Measurements from ENCODE around the gene DBNL. TPM values are rescaled to one million over a fixed set of nuclear protein-coding genes. Genes with fewer than 3 reads are reported as not detected.
A peak's percentile ranks its signal among the peaks of the same experiment; 100 is the strongest.
"Not testable (repeated sequence)": the region's sequence is repeated elsewhere in the genome, so short reads cannot be mapped to it uniquely, and the experiment has no call there.

DBNL gene
- total RNA-seq, 4 donors from 2014 or later = 113 to 139 (median 126) TPM

GRCh38 chr7:44031319-44031718, 13.2 kb upstream of the DBNL start:
- H3K4me3 ChIP-seq; H3K36me3 ChIP-seq; H3K9me3 ChIP-seq; H3K27ac ChIP-seq; DNase-seq (ENCODE audit: low spot score in 2 of 2); H3K27me3 ChIP-seq; H3K4me1 ChIP-seq: not testable (repeated sequence)
- 82 to 91% methylated on average over 12 of the region's 13 CpGs for WGBS, 2 donors

GRCh38 chr7:44032031-44032430, 12.5 kb upstream of the DBNL start:
- 76% methylated on average over 6 of the region's 6 CpGs for WGBS, 2 donors
- not testable (repeated sequence) for H3K4me3 ChIP-seq; H3K36me3 ChIP-seq; H3K9me3 ChIP-seq; H3K27me3 ChIP-seq; H3K27ac ChIP-seq; H3K4me1 ChIP-seq; DNase-seq (ENCODE audit: low spot score in 2 of 2)

GRCh38 chr7:44033971-44034844, 10.3 kb upstream of the DBNL start:
- H3K4me1 ChIP-seq; H3K27me3 ChIP-seq; H3K9me3 ChIP-seq; DNase-seq (ENCODE audit: low spot score in 2 of 2); H3K4me3 ChIP-seq; H3K36me3 ChIP-seq; H3K27ac ChIP-seq: not testable (repeated sequence)
- 86% methylated on average over 13 to 15 of the region's 18 CpGs for WGBS, 2 donors

DNA sequence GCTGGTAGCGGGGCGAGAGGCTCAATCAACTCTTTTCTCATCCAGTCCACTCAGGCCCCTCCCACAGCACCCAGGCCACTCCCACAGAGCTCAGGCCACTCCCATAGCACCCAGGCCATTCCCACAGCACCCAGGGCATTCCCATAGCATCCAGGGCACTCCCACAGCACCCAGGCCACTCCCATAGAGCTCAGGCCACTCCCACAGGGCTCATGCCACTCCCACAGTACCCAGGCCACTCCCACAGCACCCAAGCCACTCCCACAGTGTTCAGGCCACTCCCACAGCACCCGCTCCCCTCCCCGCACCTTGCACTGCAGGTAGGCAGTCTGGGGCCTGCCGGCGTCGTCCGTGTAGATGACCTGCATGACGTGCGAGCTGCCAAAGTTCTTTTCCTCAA, 8.1 kb upstream of the DBNL start:
- H3K4me3 ChIP-seq; DNase-seq (ENCODE audit: low spot score in 2 of 2); H3K4me1 ChIP-seq; H3K9me3 ChIP-seq; H3K36me3 ChIP-seq; H3K27me3 ChIP-seq; H3K27ac ChIP-seq: not testable (repeated sequence)
- 43 to 44% methylated on average over 4 to 7 of the region's 10 CpGs for WGBS, 2 donors

DNA sequence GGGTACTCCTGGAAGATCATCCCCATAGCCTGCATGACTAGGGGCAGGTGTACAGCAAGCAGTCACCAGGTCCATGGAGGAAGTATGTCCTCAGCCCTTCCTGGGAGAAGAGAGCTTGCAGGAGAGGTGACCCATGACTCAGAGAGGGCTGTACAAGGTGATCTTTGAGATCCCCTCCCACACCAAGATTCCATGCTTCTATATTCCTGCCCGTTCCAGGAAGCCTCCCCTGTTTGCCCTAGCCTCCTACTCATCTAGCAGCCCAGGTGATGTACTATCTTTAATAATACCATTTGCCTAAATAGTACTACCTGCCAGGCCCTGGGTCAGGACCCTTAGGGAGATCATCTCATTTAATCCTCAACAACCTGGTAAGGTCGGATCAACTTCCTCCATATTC, 6.6 kb upstream of the DBNL start:
- not testable (repeated sequence) for H3K27me3 ChIP-seq; H3K4me3 ChIP-seq; DNase-seq (ENCODE audit: low spot score in 2 of 2); H3K9me3 ChIP-seq; H3K36me3 ChIP-seq; H3K4me1 ChIP-seq
- WGBS, 2 donors = 63 to 81% methylated on average over 2 of the region's 2 CpGs
- peak overlapping the region in 2 of 4 donors; percentile 19 to 47 for H3K27ac ChIP-seq

DNA sequence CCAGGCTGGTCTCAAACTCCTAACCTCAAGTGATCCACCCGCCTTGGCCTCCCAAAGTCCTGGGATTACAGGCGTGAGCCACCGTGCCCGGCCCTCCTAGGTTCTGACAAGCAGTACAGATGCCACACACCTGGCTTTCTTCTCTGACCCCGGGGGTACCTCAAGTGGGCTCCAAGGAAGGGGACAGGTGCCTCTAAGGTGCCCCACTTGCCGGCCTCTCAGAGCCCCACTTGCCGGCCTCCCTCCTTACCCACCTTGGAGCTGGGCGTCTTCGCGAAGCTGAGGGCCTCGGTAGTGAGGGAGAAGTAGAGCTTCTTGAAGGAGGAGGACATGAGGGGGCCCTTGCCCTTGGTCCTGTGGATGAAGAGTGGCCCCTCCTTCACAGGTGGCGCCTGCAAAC, 5.9 kb upstream of the DBNL start:
- not testable (repeated sequence) for H3K27me3 ChIP-seq; H3K36me3 ChIP-seq; DNase-seq (ENCODE audit: low spot score in 2 of 2); H3K9me3 ChIP-seq; H3K4me1 ChIP-seq; H3K4me3 ChIP-seq
- 69% methylated on average over 8 of the region's 12 CpGs; no CpG with 5 or more reads in 1 of the 2 donors for WGBS, 2 donors
- H3K27ac ChIP-seq = peak overlapping the region in 1 of 4 donors; percentile 47

GRCh38 chr7:44038961-44039558, 5.4 kb upstream of the DBNL start:
- TF ChIP-seq EP300 (IDR thresholded peaks at IDR 0.05) (peak in 1 of 2 donors; percentile 31), POLR2A (IDR thresholded peaks at IDR 0.05) (peak in 1 of 2 donors; percentile 22)
- H3K27me3 ChIP-seq, H3K9me3 ChIP-seq, H3K36me3 ChIP-seq: not testable (repeated sequence)
- 0 to 2% methylated on average over 4 to 15 of the region's 26 CpGs for WGBS, 2 donors
- peak overlapping the region; percentile 27 to 50 (median 33) for H3K4me3 ChIP-seq
- peak overlapping the region; percentile 74 to 88 (median 87) for H3K27ac ChIP-seq
- peak; percentile 88 to 89 for DNase-seq (ENCODE audit: low spot score in 2 of 2)
- peaks cover 0 to 11% (median 4%) of the 10 kb centered on the region in 4 donors for H3K4me1 ChIP-seq

- Histone ChIP-seq H3K4me3 (peak overlapping the region; percentile 11 to 46 (median 34)), H3K4me1 (peaks cover 0 to 13% (median 4%) of the 10 kb centered on the region in 4 donors), H3K27ac (peak overlapping the region in 2 of 4 donors; percentile 65 to 76)
- not testable (repeated sequence) for H3K9me3 ChIP-seq; DNase-seq (ENCODE audit: low spot score in 2 of 2); H3K36me3 ChIP-seq; H3K27me3 ChIP-seq
- 4 to 8% methylated on average over 4 to 9 of the region's 40 CpGs for WGBS, 2 donors
Observed at GRCh38 chr7:44039800-44040492, 4.6 kb upstream of the DBNL start.

DNA sequence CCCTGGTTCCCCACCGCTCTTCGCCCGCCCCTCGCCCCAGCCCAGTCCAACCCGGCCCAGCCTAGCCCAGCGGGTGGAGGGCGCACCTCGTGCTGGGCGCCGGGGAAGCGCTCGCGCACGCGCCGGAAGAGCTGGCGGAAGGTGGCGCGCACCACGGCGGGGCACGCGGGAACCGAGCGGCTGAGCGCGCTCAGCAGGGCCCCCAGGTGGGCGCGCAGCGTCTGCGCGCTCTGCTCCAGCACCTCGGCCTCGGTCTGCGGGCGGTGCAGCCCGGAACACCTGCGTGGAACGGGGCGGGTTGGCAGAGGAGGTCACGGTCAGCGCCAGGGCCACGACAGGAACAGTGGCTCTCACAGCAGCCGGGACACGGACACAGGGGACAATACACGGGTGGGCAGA, 4.0 kb upstream of the DBNL start:
- peaks cover 0 to 18% (median 6%) of the 10 kb centered on the region in 4 donors for H3K4me1 ChIP-seq
- peak in 3 of 5 experiments; percentile 10 to 28 (median 22) for TF ChIP-seq CTCF (IDR thresholded peaks at IDR 0.05)
- H3K27ac ChIP-seq = peak overlapping the region in 3 of 4 donors; percentile 1 to 65 (median 64)
- H3K4me3 ChIP-seq = peak overlapping the region; percentile 11 to 46 (median 34)
- WGBS, 2 donors = 1 to 8% methylated on average over 20 of the region's 46 CpGs
- DNase-seq (ENCODE audit: low spot score in 2 of 2); H3K27me3 ChIP-seq; H3K36me3 ChIP-seq; H3K9me3 ChIP-seq: not testable (repeated sequence)

All from tibial nerve (tissue), 4 donors.